ENCODE data around the gene BAHCC1.

The BAHCC1 gene

DNA sequence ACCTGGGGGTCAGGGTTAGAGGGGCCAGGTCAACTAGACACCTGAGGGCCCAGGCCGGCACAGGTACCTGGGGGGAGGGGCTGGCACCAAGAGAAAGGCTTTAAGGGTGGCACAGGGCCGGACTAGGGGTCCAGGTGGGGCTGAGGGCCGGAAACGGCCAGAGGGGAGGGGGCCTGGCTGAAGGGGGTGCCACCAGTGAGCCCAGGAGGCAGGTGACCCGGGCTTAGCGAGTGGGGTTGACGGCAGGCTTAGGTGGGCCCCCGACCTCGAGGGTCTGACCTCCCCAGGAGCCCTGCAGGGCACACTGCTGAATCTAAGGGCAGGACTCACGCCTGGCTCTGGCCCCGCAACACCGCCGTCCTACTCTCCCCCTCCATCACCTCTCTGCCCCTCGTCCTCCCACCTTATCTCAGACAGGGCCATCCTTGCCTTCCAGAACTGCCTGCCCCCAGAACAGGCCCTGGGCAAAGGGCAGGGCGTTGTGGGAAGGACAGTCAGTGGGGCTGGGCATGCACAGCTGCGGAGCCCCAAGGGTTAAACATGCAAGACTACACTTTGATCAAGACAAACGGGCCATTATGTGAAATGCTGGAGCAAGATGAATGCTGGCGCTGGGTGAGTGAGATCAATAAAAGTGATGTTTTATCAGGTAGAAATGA, 73.0 kb downstream of the BAHCC1 start:
- TF ChIP-seq POLR2AphosphoS5 (IDR thresholded peaks at IDR 0.05; ENCODE audit: low read depth, low read length) = no peak
- no peak for TF ChIP-seq POLR2A (IDR thresholded peaks at IDR 0.05; ENCODE audit: low read depth, low read length)
- TF ChIP-seq TAF1 (IDR thresholded peaks at IDR 0.05; ENCODE audit: borderline replicate concordance, low read depth, low read length) = no peak
- DNase-seq (ENCODE audit: insufficient read length) (no peak), FAIRE-seq (no peak)

DNA sequence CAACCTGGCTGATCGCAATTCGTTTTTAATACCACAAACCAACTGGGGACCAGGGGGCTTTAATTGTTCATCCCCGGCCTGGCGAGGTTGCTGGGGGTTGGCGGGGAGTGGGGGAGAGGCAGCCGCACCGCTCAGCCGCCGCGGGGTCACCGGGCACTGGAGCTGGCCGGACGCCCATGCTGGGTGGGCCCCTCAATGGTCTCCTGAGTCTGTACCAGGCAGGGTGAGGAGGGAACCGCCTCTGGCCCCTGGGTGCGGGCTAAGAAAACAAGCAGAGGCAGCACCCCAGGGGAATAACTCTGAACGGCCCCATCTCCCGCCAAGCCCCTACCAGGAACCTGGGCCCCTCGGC, 73.5 kb downstream of the BAHCC1 start:
- TF ChIP-seq POLR2A (IDR thresholded peaks at IDR 0.05; ENCODE audit: low read depth, low read length) (no peak), TAF1 (IDR thresholded peaks at IDR 0.05; ENCODE audit: borderline replicate concordance, low read depth, low read length) (no peak), POLR2AphosphoS5 (IDR thresholded peaks at IDR 0.05; ENCODE audit: low read depth, low read length) (no peak)
- no peak for DNase-seq (ENCODE audit: insufficient read length)
- no peak for FAIRE-seq

DNA sequence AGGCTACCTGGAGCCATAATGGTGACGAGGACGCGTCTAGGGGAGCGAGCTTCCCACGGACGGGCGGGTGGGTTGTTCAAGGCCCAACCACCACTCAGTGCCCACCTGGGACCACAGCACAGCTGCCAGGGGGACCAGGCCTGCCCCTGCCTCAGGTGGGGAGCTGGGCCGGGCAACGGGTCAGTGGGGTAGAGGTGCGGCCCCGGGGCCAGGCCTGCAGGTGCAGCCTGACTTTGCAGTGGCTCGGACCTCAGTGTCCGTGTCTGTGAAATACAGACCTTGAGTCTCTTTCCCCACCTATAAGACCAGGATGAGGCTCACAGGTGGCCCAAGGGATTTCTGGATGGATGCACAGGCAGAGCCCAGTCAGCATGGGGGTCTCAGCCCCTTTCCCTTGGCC, 74.0 kb downstream of the BAHCC1 start:
- TF ChIP-seq POLR2A (IDR thresholded peaks at IDR 0.05; ENCODE audit: low read depth, low read length) = no peak
- no peak for TF ChIP-seq TAF1 (IDR thresholded peaks at IDR 0.05; ENCODE audit: borderline replicate concordance, low read depth, low read length)
- TF ChIP-seq POLR2AphosphoS5 (IDR thresholded peaks at IDR 0.05; ENCODE audit: low read depth, low read length) = no peak
- FAIRE-seq = no peak

DNA sequence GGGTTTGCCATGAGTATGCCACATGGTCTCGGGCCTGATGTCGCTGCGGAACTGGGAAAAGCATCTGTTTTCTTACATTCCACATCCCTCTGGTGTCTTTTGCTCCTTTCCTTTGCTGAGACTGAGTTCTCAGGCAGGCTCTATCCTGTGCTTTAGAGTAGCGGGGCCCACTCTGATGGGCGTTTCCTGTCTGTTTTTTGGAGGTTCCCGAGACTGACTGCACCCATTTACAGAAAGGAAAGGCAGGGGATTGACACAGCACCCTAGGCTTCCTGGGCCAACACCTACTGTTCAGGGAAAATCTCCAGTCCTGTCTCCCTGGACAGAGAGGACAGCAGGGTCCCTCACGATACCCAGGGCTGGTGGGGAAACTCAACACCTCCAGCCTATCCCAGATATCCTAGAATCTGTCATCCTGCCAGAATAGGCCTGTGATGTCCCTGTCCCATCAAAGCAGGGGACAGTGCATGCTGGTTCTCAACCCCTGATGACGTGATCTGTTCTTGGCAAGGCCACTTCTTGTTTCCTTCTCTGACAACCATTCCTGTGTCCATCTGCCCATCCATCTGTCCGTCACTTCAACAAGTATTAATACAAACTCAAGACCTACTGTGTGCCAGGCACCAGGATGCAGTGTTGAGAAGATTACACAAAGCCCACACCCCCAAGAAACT, 75.2 kb downstream of the BAHCC1 start:
- DNase-seq (ENCODE audit: insufficient read length) (no peak), FAIRE-seq (no peak)
- TF ChIP-seq TAF1 (IDR thresholded peaks at IDR 0.05; ENCODE audit: borderline replicate concordance, low read depth, low read length) = no peak
- TF ChIP-seq POLR2AphosphoS5 (IDR thresholded peaks at IDR 0.05; ENCODE audit: low read depth, low read length) = no peak
- no peak for TF ChIP-seq POLR2A (IDR thresholded peaks at IDR 0.05; ENCODE audit: low read depth, low read length)

More for the DNA sequence above, 74.0 kb downstream of the BAHCC1 start:
- DNase-seq (ENCODE audit: insufficient read length) = no peak

DNA sequence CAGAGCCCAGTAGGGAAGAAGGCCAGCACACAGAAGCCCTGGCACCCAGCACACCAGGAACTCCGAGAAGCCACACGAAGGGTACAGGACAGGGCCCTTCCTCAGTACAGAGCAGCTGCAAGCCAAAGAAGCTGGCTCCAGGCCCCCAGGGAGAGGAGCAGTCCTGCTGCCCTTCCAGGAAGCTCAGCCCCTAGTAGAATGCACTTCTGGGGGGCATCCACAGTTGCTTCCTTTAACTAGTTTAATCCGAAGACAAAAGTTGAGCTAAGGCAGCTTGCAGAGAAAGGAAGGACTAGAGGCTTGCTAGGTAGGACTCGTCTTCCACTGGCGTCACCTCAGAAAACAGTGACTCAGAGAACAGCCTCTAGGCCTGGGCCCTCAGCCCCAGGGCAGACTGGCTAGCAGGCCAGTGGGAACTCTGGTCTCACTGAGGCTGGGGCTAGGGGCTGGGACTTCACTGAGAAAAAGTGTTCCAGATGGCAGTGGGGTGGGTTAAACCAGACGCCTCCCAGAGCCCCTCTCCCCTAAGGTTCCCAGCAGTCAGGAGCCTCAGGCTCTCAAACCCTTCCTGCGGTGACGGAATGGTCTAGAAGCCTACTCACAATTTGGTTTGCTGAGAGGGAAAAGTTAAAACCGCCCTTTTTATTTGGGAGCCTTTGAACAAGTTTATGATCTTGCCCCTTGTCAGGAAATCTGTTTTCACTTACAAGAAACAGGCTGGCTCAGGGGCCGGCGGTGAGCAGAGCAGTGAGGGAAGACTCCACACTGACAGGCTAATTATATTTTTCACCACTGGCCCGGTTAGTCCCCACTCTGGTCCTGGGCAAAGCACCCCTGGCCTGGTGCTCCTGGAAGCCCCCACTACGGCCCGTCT, 75.9 kb downstream of the BAHCC1 start:
- FAIRE-seq (no peak), DNase-seq (ENCODE audit: insufficient read length) (no peak)
- no peak for TF ChIP-seq POLR2AphosphoS5 (IDR thresholded peaks at IDR 0.05; ENCODE audit: low read depth, low read length)
- TF ChIP-seq TAF1 (IDR thresholded peaks at IDR 0.05; ENCODE audit: borderline replicate concordance, low read depth, low read length) = no peak
- no peak for TF ChIP-seq POLR2A (IDR thresholded peaks at IDR 0.05; ENCODE audit: low read depth, low read length)

DNA sequence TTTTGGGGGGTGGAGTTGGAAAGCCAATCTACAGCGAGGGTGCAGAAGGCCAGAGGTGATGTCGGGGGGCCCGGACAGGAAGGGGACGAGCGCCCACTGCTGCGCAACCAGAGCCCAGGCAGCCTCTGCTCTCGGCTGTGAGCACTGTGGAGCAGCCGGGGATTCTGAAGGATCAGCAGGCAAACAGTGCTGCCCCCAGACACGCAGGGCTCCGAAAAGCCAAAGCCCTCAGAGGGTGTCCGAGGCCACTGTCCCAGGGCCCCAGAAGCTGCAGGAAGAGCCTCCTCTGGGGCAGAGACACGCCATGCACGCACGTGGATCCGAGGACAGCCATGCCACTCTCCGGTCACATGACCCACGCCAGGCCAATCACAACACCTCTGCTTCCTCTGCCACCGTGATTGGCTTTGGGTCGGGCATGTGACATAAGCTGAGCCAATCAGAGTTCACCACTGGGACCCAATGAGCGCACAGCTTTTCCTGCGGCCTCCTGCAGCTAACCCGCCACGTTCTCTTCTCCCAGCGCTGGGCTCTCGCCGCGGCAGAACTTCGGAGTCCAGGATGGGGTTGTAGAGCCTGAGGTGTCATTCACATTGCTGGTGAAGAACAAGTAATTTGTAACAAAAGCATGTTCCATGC, 76.7 kb downstream of the BAHCC1 start:
- peak; percentile 57 for DNase-seq (ENCODE audit: insufficient read length)
- no peak for TF ChIP-seq POLR2AphosphoS5 (IDR thresholded peaks at IDR 0.05; ENCODE audit: low read depth, low read length)
- no peak for TF ChIP-seq POLR2A (IDR thresholded peaks at IDR 0.05; ENCODE audit: low read depth, low read length)
- TF ChIP-seq TAF1 (IDR thresholded peaks at IDR 0.05; ENCODE audit: borderline replicate concordance, low read depth, low read length) = no peak
- FAIRE-seq = no peak

DNA sequence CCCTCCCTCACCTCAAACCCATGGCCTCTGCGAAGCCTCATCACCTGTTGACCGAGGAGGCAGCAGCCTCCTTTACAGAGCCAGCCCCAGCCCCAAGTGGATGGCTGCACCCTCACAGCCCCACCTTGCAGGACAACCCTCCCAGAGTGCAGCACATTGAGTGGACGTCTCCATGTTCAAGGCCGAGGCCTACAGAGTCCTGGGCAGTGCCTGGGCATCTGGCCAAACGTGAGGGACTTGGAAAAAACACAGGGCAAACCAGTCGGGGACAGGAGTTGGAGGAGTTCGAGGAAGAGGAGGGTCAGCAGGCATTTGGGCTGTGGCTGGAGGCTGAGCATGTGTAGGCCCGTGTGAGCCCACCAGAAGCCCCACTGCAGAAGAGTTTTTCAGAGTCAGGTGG, 77.8 kb downstream of the BAHCC1 start:
- no peak for FAIRE-seq
- no peak for DNase-seq (ENCODE audit: insufficient read length)
- TF ChIP-seq POLR2A (IDR thresholded peaks at IDR 0.05; ENCODE audit: low read depth, low read length) (no peak), POLR2AphosphoS5 (IDR thresholded peaks at IDR 0.05; ENCODE audit: low read depth, low read length) (no peak), TAF1 (IDR thresholded peaks at IDR 0.05; ENCODE audit: borderline replicate concordance, low read depth, low read length) (no peak)

DNA sequence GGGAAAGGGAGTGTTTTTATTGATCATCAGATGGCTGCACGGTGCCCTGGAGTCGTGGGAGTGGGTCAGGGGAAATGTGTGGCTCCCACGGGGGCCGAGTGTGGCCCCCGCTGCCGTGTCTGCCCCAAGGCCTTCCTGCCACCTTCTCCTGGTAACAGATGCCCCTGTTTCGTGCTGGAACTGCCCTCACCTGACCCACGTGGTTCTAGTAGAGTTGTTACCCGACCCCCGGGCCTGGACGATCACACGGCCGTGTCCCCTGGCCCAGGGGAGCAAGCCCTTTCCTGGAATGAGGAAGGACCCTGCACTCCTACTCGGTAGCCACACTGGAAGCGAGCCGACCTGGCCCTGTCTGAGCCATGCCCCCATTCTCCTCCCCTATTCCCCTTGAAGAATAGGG, 79.7 kb downstream of the BAHCC1 start:
- DNase-seq (ENCODE audit: insufficient read length) = no peak
- TF ChIP-seq POLR2A (IDR thresholded peaks at IDR 0.05; ENCODE audit: low read depth, low read length) (no peak), TAF1 (IDR thresholded peaks at IDR 0.05; ENCODE audit: borderline replicate concordance, low read depth, low read length) (no peak), POLR2AphosphoS5 (IDR thresholded peaks at IDR 0.05; ENCODE audit: low read depth, low read length) (no peak)
- FAIRE-seq = no peak

DNA sequence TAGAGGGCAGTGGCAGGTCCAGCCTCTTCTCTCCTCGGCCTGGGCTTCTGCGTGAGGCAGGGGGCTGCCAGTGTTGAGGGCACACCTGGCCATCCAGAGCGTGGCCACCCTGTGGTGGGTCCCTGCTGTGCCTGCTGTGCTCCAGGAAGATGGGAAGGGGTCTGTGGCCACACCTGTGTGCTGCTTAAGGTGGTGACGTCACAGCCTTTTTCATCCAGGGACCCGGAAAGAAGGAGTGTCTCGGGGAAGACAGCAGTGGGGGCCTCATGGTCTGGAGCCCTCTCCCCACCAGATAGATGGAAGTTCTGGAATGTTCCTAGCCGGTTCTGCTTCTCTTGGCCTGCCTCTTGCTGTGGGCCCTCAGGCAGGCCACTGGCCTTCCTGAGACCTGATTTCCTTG, 80.8 kb downstream of the BAHCC1 start:
- FAIRE-seq (no peak), DNase-seq (ENCODE audit: insufficient read length) (no peak)
- no peak for TF ChIP-seq POLR2A (IDR thresholded peaks at IDR 0.05; ENCODE audit: low read depth, low read length)
- TF ChIP-seq TAF1 (IDR thresholded peaks at IDR 0.05; ENCODE audit: borderline replicate concordance, low read depth, low read length) = no peak
- TF ChIP-seq POLR2AphosphoS5 (IDR thresholded peaks at IDR 0.05; ENCODE audit: low read depth, low read length) = no peak

DNA sequence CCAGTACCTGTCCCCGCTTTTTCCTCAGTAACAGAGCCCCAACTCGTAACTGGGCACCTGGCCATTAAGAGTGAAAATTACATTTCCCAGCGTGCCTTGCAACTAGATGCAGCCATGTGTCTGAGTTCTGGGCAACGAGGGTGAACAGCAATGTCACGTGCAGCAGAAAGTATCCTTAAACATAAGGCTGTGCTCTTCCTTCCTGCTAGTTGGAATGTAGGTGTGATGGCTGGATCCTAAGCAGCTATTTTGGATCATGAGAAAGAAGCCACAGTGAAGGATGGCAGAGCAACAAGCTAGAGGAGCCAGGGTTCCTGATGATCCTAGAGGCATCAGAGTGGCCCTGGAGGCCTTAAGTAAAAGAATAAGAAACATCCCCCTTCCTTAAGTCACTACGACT, 81.4 kb downstream of the BAHCC1 start:
- FAIRE-seq (no peak), DNase-seq (ENCODE audit: insufficient read length) (no peak)
- no peak for TF ChIP-seq POLR2AphosphoS5 (IDR thresholded peaks at IDR 0.05; ENCODE audit: low read depth, low read length)
- TF ChIP-seq POLR2A (IDR thresholded peaks at IDR 0.05; ENCODE audit: low read depth, low read length) = no peak
- TF ChIP-seq TAF1 (IDR thresholded peaks at IDR 0.05; ENCODE audit: borderline replicate concordance, low read depth, low read length) = no peak

DNA sequence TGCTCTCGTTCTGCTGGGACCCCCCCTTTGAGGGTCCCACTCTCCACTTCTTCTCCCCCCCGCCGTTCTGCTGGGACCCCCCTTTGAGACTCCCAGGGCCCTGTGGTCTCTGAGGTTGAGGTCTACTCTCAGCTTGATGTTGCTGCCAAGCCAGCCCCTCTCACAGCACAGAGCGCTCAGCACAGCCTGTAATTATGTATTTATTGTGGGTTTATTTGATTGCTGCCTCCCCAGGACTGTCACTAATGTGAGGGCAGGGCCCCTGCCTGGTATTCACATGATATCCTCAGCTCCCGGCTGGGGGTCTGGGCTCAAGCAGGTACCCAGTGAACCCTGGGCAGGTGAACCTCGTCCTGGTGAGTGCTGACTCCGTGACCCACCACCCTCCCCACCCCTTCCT, 81.9 kb downstream of the BAHCC1 start:
- FAIRE-seq = no peak
- TF ChIP-seq TAF1 (IDR thresholded peaks at IDR 0.05; ENCODE audit: borderline replicate concordance, low read depth, low read length) (no peak), POLR2A (IDR thresholded peaks at IDR 0.05; ENCODE audit: low read depth, low read length) (no peak), POLR2AphosphoS5 (IDR thresholded peaks at IDR 0.05; ENCODE audit: low read depth, low read length) (no peak)
- DNase-seq (ENCODE audit: insufficient read length) = no peak

Data from GM12892 (cell line).